KMS-11 (cell line): ENCODE results near the gene AGPAT4.
A peak's percentile ranks its signal among the peaks of the same experiment; 100 is the strongest.

Experiments used
- H2AFZ ChIP-seq: fragments of 200-600 bp; sonication (generic); 2 replicates; pipeline ENCODE4 v1.6.1; 2016; ENCODE audit warnings: antibody characterized with exemption, mixed run types, low read depth
- H3K27ac ChIP-seq: fragments of 200-600 bp; sonication (generic); 2 replicates; pipeline ENCODE4 v1.6.1; 2016; ENCODE audit warnings: mild to moderate bottlenecking, mixed run types
- H3K27me3 ChIP-seq: fragments of 200-600 bp; sonication (generic); 2 replicates; pipeline ENCODE4 v1.6.1; 2017; ENCODE audit warnings: mild to moderate bottlenecking, low read depth, mixed run types, moderate library complexity; ENCODE audit not compliant: insufficient read depth
- H3K36me3 ChIP-seq: fragments of 200-600 bp; sonication (generic); 2 replicates; pipeline ENCODE4 v1.6.1; 2017; ENCODE audit warnings: mild to moderate bottlenecking, mixed run types; ENCODE audit not compliant: insufficient read depth
- H3K4me1 ChIP-seq: fragments of 200-600 bp; sonication (generic); 2 replicates; pipeline ENCODE4 v1.6.1; 2016; ENCODE audit warnings: mild to moderate bottlenecking, low read depth, mixed run types; ENCODE audit not compliant: poor library complexity, severe bottlenecking
- H3K4me2 ChIP-seq: fragments of 200-600 bp; sonication (generic); 2 replicates; pipeline ENCODE4 v1.7.0; 2016; ENCODE audit warnings: mild to moderate bottlenecking, mixed run types
- H3K4me3 ChIP-seq: fragments of 200-600 bp; sonication (generic); IDR thresholded peaks from 2 replicates; pipeline ENCODE4 v1.6.1; 2017; ENCODE audit warnings: low read depth, low read length, mixed read lengths; ENCODE audit not compliant: insufficient read depth
- H3K79me2 ChIP-seq: fragments of 200-600 bp; sonication (generic); 2 replicates; pipeline ENCODE4 v1.6.1; 2016; ENCODE audit warnings: low read depth, mixed run types; ENCODE audit not compliant: insufficient read depth
- H3K9ac ChIP-seq: fragments of 200-600 bp; sonication (generic); 2 replicates; pipeline ENCODE4 v1.6.1; 2016; ENCODE audit warnings: mild to moderate bottlenecking, mixed run types
- H4K20me1 ChIP-seq: fragments of 200-600 bp; sonication (generic); 2 replicates; pipeline ENCODE4 v1.6.1; 2016; ENCODE audit warnings: mild to moderate bottlenecking, mixed run types; ENCODE audit not compliant: insufficient read depth
- TF ChIP-seq, protein P1 (sequence below): fragments of 200-600 bp; sonication (generic); conservative IDR thresholded peaks from 2 replicates; pipeline ENCODE4 v1.6.1; 2017; ENCODE audit warnings: low read depth, mild to moderate bottlenecking, antibody characterized with exemption, low read length, moderate library complexity, mixed read lengths

Gene AGPAT4

DNA sequence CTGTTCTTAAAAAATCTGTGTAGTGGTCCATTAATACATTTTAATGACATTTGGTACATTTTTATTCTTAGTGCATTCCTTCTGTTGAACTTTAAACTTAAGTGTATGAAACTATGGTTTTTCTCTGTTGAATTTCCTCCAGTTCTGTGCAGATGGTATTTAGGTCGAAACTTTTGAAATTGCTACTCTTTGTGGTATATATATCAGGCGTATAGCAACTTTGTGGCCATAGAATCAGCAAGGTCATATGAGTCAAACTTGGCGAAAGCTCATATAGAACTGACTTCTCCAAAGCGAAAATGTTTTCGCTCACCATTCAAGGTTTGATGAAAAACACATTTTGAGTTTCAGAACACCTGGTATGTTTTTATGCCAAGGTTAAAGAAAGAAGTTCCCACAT, 188.6 kb downstream of the AGPAT4 start:
- TF ChIP-seq, protein P1, sequence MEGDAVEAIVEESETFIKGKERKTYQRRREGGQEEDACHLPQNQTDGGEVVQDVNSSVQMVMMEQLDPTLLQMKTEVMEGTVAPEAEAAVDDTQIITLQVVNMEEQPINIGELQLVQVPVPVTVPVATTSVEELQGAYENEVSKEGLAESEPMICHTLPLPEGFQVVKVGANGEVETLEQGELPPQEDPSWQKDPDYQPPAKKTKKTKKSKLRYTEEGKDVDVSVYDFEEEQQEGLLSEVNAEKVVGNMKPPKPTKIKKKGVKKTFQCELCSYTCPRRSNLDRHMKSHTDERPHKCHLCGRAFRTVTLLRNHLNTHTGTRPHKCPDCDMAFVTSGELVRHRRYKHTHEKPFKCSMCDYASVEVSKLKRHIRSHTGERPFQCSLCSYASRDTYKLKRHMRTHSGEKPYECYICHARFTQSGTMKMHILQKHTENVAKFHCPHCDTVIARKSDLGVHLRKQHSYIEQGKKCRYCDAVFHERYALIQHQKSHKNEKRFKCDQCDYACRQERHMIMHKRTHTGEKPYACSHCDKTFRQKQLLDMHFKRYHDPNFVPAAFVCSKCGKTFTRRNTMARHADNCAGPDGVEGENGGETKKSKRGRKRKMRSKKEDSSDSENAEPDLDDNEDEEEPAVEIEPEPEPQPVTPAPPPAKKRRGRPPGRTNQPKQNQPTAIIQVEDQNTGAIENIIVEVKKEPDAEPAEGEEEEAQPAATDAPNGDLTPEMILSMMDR: no peak

GRCh38 chr6:161082215-161082614, 191.6 kb downstream of the AGPAT4 start:
- H3K36me3 ChIP-seq: 0 out of 2 replicates have a peak, but pooled peaks cover 10% of the 10 kb centered on the region

More for the DNA sequence above, 188.6 kb downstream of the AGPAT4 start:
- no peaks in the 10 kb centered on the region for H3K79me2 ChIP-seq
- peak overlapping the region; percentile 25; the same call in 1 of the 2 replicates for H3K27ac ChIP-seq
- H3K9ac ChIP-seq: no peak overlapping the region
- no peak overlapping the region for H3K4me3 ChIP-seq
- no peaks in the 10 kb centered on the region; the same call in 1 of the 2 replicates for H4K20me1 ChIP-seq
- peaks cover 17% of the 10 kb centered on the region for H3K36me3 ChIP-seq
- H3K27me3 ChIP-seq: no peaks in the 10 kb centered on the region
- H3K4me2 ChIP-seq: peak overlapping the region; percentile 27; the same call in 1 of the 2 replicates
- no peak overlapping the region for H2AFZ ChIP-seq
- peaks cover 37% of the 10 kb centered on the region for H3K4me1 ChIP-seq

DNA sequence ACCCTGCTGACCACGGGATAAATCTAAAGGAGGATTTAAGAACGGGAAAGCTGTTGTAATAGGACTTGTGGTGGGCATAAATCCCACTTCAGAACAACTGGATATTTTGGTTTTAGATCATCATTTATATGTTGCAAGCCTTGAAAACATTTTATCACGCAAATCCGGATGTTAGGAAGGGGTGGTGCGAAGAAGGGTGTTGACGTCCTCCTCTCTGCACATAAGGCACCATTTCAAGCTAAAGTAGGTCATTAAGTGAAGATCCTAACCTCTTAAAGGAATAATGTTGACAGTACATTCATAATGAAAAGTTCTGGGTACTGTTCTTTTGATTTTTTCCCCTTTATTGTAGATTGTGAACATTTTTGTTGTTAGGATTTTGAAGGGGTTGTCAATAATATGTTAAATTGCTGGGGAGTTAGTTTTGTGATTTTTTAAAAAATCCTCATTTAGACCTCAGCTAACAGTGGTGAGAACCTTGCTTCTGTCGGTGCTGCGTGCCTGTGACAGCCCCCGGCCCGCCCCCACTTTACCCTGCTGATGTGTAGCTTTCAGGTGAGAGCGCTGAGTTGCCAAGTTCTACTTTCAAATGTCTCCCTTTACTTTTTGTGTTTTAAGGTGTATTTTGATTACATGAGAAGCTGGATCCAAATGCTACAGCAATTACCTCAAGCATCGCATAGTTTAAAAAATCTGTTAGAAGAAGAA, 193.4 kb downstream of the AGPAT4 start:
- H3K9ac ChIP-seq: no peak overlapping the region
- TF ChIP-seq, protein P1: no peak
- H2AFZ ChIP-seq: no peak overlapping the region
- no peaks in the 10 kb centered on the region for H3K36me3 ChIP-seq
- no peaks in the 10 kb centered on the region for H3K79me2 ChIP-seq
- H3K4me3 ChIP-seq: no peak overlapping the region
- H3K4me2 ChIP-seq: no peak overlapping the region
- no peaks in the 10 kb centered on the region; the same call in 1 of the 2 replicates for H4K20me1 ChIP-seq
- H3K4me1 ChIP-seq: peaks cover 19% of the 10 kb centered on the region
- H3K27me3 ChIP-seq: no peaks in the 10 kb centered on the region
- no peak overlapping the region for H3K27ac ChIP-seq

More at GRCh38 chr6:161082215-161082614, 191.6 kb downstream of the AGPAT4 start:
- H2AFZ ChIP-seq: no peak overlapping the region
- H3K79me2 ChIP-seq: no peaks in the 10 kb centered on the region
- TF ChIP-seq, protein P1: no peak
- no peak overlapping the region for H3K27ac ChIP-seq
- no peaks in the 10 kb centered on the region for H3K27me3 ChIP-seq
- H3K4me1 ChIP-seq: peaks cover 37% of the 10 kb centered on the region
- no peaks in the 10 kb centered on the region; the same call in 1 of the 2 replicates for H4K20me1 ChIP-seq
- H3K9ac ChIP-seq: no peak overlapping the region
- no peak overlapping the region for H3K4me3 ChIP-seq
- no peak overlapping the region for H3K4me2 ChIP-seq
